HUES6 (cell line): Measurements from ENCODE around the gene BCAR3.

Experiments
- H3K27ac ChIP-seq: 2 replicates; pipeline ENCODE4 v1.7.0; 2013; ENCODE audit warnings: low read depth, mild to moderate bottlenecking, low read length, inconsistent platforms
- H3K27me3 ChIP-seq: 2 replicates; pipeline ENCODE4 v1.6.1; 2013; ENCODE audit warnings: low read length; ENCODE audit not compliant: control insufficient read depth, insufficient read depth
- H3K36me3 ChIP-seq: 2 replicates; pipeline ENCODE4 v1.6.1; 2013; ENCODE audit warnings: low read length; ENCODE audit not compliant: control insufficient read depth, insufficient read depth
- H3K4me1 ChIP-seq: 2 replicates; pipeline ENCODE4 v1.6.1; 2013; ENCODE audit warnings: low read length; ENCODE audit not compliant: control insufficient read depth, insufficient read depth
- H3K4me3 ChIP-seq: 2 replicates; pipeline ENCODE4 v1.5.1; 2013; ENCODE audit warnings: low read depth, low read length
- H3K9ac ChIP-seq: one replicate; pipeline ENCODE4 v1.6.1; 2013; ENCODE audit warnings: mild to moderate bottlenecking, low read length
- H3K9me3 ChIP-seq: 2 replicates; pipeline ENCODE4 v1.6.1; 2013; ENCODE audit warnings: low read depth, low read length; ENCODE audit not compliant: control insufficient read depth, insufficient read depth

The BCAR3 gene

GRCh38 chr1:93716941-93717368 lies 35.3 kb upstream of the BCAR3 start:
- no peak overlapping the region for H3K27ac ChIP-seq
- no peaks in the 10 kb centered on the region for H3K36me3 ChIP-seq
- no peaks in the 10 kb centered on the region for H3K27me3 ChIP-seq
- H3K9me3 ChIP-seq = peaks cover 5% of the 10 kb centered on the region; the same call in 1 of the 2 replicates
- peaks cover 13% of the 10 kb centered on the region; the same call in 1 of the 2 replicates for H3K4me1 ChIP-seq
- no peak overlapping the region for H3K4me3 ChIP-seq
- no peak overlapping the region for H3K9ac ChIP-seq

DNA sequence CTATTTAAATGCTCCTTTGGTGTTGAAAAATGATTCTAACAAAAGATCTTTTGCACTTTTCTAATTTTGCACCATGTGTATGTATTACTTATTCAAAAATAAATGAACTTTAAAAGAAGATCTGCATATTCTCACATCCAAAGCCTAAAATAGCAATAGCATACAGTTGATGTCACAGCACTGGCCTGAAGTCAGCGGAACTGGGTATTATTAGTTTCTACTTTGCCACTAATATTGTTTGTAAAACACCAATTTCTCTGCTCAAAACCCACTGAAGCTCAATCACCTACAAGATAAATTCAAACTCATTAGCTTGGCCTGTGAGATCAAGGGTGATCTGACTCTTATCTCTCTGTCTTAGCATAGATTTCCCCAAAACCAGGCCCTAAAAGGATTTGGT lies 34.5 kb upstream of the BCAR3 start:
- H3K27ac ChIP-seq = no peak overlapping the region
- no peak overlapping the region for H3K9ac ChIP-seq
- no peak overlapping the region for H3K4me3 ChIP-seq
- peaks cover 8% of the 10 kb centered on the region; the same call in 1 of the 2 replicates for H3K4me1 ChIP-seq
- peaks cover 5% of the 10 kb centered on the region; the same call in 1 of the 2 replicates for H3K9me3 ChIP-seq
- H3K36me3 ChIP-seq = no peaks in the 10 kb centered on the region
- H3K27me3 ChIP-seq = no peaks in the 10 kb centered on the region

- Histone ChIP-seq H3K36me3 (no peaks in the 10 kb centered on the region), H3K4me1 (peaks cover 8% of the 10 kb centered on the region; the same call in 1 of the 2 replicates), H3K4me3 (no peak overlapping the region), H3K9ac (no peak overlapping the region), H3K27me3 (no peaks in the 10 kb centered on the region), H3K27ac (no peak overlapping the region), H3K9me3 (peaks cover 5% of the 10 kb centered on the region; the same call in 1 of the 2 replicates)
These were observed 34.0 kb upstream of the BCAR3 start for GRCh38 chr1:93715529-93716126.

GRCh38 chr1:93714356-93714755 lies 32.7 kb upstream of the BCAR3 start:
- Histone ChIP-seq H3K4me3 (no peak overlapping the region), H3K4me1 (peaks cover 9% of the 10 kb centered on the region; the same call in 1 of the 2 replicates), H3K9ac (no peak overlapping the region), H3K27me3 (no peaks in the 10 kb centered on the region), H3K9me3 (peaks cover 5% of the 10 kb centered on the region; the same call in 1 of the 2 replicates), H3K27ac (no peak overlapping the region), H3K36me3 (no peaks in the 10 kb centered on the region)

- Histone ChIP-seq H3K4me3 (no peak overlapping the region), H3K9me3 (peaks cover 5% of the 10 kb centered on the region; the same call in 1 of the 2 replicates), H3K36me3 (no peaks in the 10 kb centered on the region), H3K4me1 (peaks cover 14% of the 10 kb centered on the region; the same call in 1 of the 2 replicates), H3K27me3 (no peaks in the 10 kb centered on the region), H3K9ac (no peak overlapping the region), H3K27ac (no peak overlapping the region)
These were observed 31.7 kb upstream of the BCAR3 start for GRCh38 chr1:93713341-93713740.

DNA sequence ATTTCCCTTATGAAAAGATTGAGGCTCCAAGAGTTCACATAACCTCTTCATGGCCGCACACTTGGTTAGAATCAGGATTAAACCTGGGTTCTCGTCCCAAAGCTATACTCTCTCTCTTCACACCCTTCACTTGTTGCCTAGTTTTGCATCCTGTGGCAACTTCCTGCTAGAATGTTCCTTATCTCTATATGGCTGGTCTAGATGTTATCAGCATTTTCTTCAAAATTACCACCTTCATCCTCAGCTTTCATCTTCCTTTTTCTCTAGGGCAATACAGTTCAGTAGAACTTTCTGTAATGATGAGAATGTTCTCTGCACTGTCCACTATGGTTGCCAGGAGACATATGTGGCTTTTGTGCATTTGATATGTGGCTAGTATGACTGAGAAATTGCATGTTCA lies 31.1 kb upstream of the BCAR3 start:
- Histone ChIP-seq H3K4me3 (no peak overlapping the region), H3K4me1 (peaks cover 14% of the 10 kb centered on the region; the same call in 1 of the 2 replicates), H3K9me3 (peaks cover 5% of the 10 kb centered on the region; the same call in 1 of the 2 replicates), H3K27me3 (no peaks in the 10 kb centered on the region), H3K27ac (no peak overlapping the region), H3K9ac (no peak overlapping the region), H3K36me3 (no peaks in the 10 kb centered on the region)

DNA sequence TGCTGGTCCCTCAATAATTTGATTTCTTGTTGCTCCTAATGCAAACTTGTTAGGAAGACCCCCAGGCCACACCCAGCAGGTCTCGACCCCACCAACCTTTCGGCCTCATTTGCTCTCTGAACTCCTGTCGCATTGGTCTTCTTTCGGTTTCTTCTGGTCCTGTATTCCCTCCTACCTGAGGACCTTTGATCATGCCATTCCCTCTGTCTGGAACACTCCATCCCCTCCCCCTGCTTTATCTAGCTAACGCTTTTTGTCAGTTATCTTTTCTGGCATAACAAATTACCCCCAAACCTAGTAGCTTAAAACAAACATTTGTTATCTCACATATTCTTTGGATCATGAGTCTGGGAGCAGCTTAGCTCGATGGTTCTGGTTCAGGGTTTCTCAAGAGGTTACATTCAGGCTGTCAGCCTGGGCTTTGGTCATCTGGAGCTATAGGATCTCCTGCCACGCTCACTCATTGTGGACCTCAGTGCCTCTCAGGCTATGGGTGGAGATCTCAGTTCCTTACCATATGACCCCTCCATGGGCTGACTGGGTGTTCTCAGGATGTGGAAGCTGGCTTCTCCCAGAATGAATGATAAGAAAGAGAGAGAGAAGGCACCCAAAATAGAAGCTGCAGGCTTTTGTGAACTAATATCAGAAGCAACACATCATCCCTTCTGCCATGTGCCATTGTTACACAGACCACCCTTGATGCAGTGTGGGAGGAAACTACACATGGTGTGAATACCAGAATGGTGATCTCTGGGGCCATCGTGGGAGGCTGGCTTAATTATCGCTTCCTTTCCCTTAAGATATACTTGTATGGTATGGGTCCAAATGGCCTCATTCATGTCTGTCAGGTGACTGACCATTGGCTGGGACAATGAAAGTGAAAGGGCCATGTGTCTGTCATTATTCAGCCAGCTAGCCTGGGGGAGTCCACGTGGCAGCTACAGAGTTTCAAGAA lies 29.1 kb upstream of the BCAR3 start:
- H3K9ac ChIP-seq = no peak overlapping the region
- H3K9me3 ChIP-seq = no peaks in the 10 kb centered on the region
- H3K36me3 ChIP-seq = no peaks in the 10 kb centered on the region
- H3K4me3 ChIP-seq = no peak overlapping the region
- no peaks in the 10 kb centered on the region for H3K27me3 ChIP-seq
- H3K4me1 ChIP-seq = peaks cover 19% of the 10 kb centered on the region
- no peak overlapping the region for H3K27ac ChIP-seq

DNA sequence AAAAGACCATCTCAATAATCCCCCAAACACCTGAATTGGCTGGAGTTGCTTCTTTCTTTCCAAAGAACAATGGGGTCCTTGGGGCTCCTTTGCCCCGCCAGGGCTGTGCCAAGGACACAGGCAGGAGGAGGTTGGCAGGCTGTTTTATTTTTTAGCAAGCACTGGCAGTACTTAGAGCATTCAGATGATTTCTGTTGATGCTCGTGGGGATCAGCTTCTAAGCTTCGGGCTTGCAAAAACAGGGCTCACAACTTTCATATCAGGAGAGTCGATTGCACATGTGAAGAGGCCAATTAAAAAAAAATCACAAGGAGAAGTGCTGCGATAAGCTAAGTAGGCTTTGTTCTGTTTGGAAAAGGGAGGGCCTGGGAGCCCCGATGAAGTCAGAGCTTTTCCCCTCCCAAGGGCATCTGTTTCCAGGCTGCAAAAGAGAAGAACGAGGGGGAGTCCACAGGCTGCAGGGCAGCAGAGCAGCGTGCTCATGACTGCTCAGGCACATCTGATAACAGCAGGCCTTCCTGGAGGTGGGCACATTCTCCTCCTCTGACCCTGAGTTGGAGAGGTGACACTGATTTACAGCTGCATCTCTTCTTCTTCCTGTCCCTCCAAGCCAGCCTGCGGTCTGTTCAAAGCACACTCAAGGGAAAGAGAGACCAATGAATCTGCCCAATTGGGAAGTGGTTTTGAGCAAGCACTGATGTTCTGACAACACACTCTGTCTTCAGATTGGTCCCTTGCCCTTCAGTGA lies 27.3 kb upstream of the BCAR3 start:
- Histone ChIP-seq H3K36me3 (no peaks in the 10 kb centered on the region), H3K4me3 (no peak overlapping the region), H3K9ac (no peak overlapping the region), H3K9me3 (no peaks in the 10 kb centered on the region), H3K27ac (no peak overlapping the region), H3K27me3 (no peaks in the 10 kb centered on the region), H3K4me1 (peaks cover 19% of the 10 kb centered on the region)

GRCh38 chr1:93707956-93708355 lies 26.3 kb upstream of the BCAR3 start:
- Histone ChIP-seq H3K27ac (no peak overlapping the region), H3K4me1 (peaks cover 19% of the 10 kb centered on the region), H3K36me3 (no peaks in the 10 kb centered on the region), H3K27me3 (no peaks in the 10 kb centered on the region), H3K9me3 (no peaks in the 10 kb centered on the region), H3K4me3 (no peak overlapping the region), H3K9ac (no peak overlapping the region)

- no peak overlapping the region for H3K27ac ChIP-seq
- no peaks in the 10 kb centered on the region for H3K36me3 ChIP-seq
- no peak overlapping the region for H3K9ac ChIP-seq
- H3K9me3 ChIP-seq = no peaks in the 10 kb centered on the region
- H3K4me3 ChIP-seq = no peak overlapping the region
- no peaks in the 10 kb centered on the region for H3K27me3 ChIP-seq
- peaks cover 23% of the 10 kb centered on the region for H3K4me1 ChIP-seq
These were observed 24.4 kb upstream of the BCAR3 start for GRCh38 chr1:93705892-93706500.
